T-helper 17 cell (primary cell): ENCODE measurements around the gene UBC. TPM values are rescaled to one million over a fixed set of nuclear protein-coding genes. Genes with fewer than 3 reads are reported as not detected.
"Not testable (repeated sequence)": the region's sequence is repeated elsewhere in the genome, so short reads cannot be mapped to it uniquely, and the experiment has no call there.

ENCODE experiments used
- ATAC-seq: fragments of 150-1000 bp; cut with Tn5 transposase; 2 replicates; pipeline ENCODE4 v1.10.0; 2021; ENCODE audit warnings: mild to moderate bottlenecking, moderate library complexity
- DNase-seq, 3 donors: peaks; one replicate each; pipeline versions ENCODE4 v3.0.0 to v3.0.0-alpha.2; 2020 to 2021
- H3K9me3 ChIP-seq: one replicate; pipeline ENCODE4 v1.7.0; 2013; ENCODE audit warnings: low read length, mild to moderate bottlenecking; ENCODE audit not compliant: control insufficient read depth, poor library complexity, severe bottlenecking
- H3K27ac Mint-ChIP-seq: one replicate; pipeline ENCODE4 v1.8.0; 2022; ENCODE audit warnings: mild to moderate bottlenecking, moderate library complexity, mixed read lengths
- H3K27me3 Mint-ChIP-seq: one replicate; pipeline ENCODE4 v1.8.0; 2022; ENCODE audit warnings: mixed read lengths
- H3K36me3 Mint-ChIP-seq: one replicate; pipeline ENCODE4 v1.8.0; 2022; ENCODE audit warnings: low read depth, mixed read lengths
- H3K4me1 Mint-ChIP-seq: one replicate; pipeline ENCODE4 v1.8.0; 2022; ENCODE audit warnings: mild to moderate bottlenecking, mixed read lengths
- H3K4me3 Mint-ChIP-seq: one replicate; pipeline ENCODE4 v1.8.0; 2022; ENCODE audit warnings: mild to moderate bottlenecking, moderate library complexity, mixed read lengths
- total RNA-seq, 4 donors: library from RNA in 2 of 4; stranded (reverse) in 2 of 4; gene quantifications; one replicate each; pipeline ENCODE4 v1.2.3 and lab custom pipeline; 2022 to 2026

The UBC gene
- total RNA-seq, 2 donors from 2014 or later, result 1,335 to 1,398 TPM

- no peak overlapping the region for H3K4me3 Mint-ChIP-seq
- H3K27me3 Mint-ChIP-seq, result no peaks in the 10 kb centered on the region
- DNase-seq, result no peak
- ATAC-seq, result no peak
- no peaks in the 10 kb centered on the region for H3K4me1 Mint-ChIP-seq
- no peak overlapping the region for H3K27ac Mint-ChIP-seq
- H3K36me3 Mint-ChIP-seq, result peaks cover 11% of the 10 kb centered on the region
- no peaks in the 10 kb centered on the region for H3K9me3 ChIP-seq
Observed at GRCh38 chr12:124946447-124946793, 32.0 kb upstream of the UBC start.

GRCh38 chr12:124941170-124941527 lies 26.7 kb upstream of the UBC start:
- H3K4me3 Mint-ChIP-seq, result no peak overlapping the region
- H3K27ac Mint-ChIP-seq, result no peak overlapping the region
- H3K27me3 Mint-ChIP-seq, result no peaks in the 10 kb centered on the region
- ATAC-seq, result no peak
- DNase-seq, result no peak
- H3K36me3 Mint-ChIP-seq, result peaks cover 7% of the 10 kb centered on the region
- H3K9me3 ChIP-seq, result no peaks in the 10 kb centered on the region
- H3K4me1 Mint-ChIP-seq, result peaks cover 5% of the 10 kb centered on the region

GRCh38 chr12:124940393-124941169 lies 26.1 kb upstream of the UBC start:
- H3K9me3 ChIP-seq, result no peaks in the 10 kb centered on the region
- DNase-seq (peak; percentile 58 to 69 (median 62)), ATAC-seq (peak; percentile 62)
- Mint-ChIP-seq H3K27me3 (no peaks in the 10 kb centered on the region), H3K4me3 (no peak overlapping the region), H3K36me3 (peaks cover 2% of the 10 kb centered on the region), H3K4me1 (peaks cover 5% of the 10 kb centered on the region), H3K27ac (no peak overlapping the region)

GRCh38 chr12:124940143-124940392 lies 25.6 kb upstream of the UBC start:
- Mint-ChIP-seq H3K27ac (no peak overlapping the region), H3K4me3 (no peak overlapping the region)
- ATAC-seq, result peak; percentile 1

GRCh38 chr12:124939421-124940142 lies 25.1 kb upstream of the UBC start:
- peak; percentile 67 to 84 (median 75) for DNase-seq
- ATAC-seq, result peak; percentile 79
- Mint-ChIP-seq H3K4me1 (peaks cover 5% of the 10 kb centered on the region), H3K27me3 (no peaks in the 10 kb centered on the region), H3K27ac (no peak overlapping the region), H3K36me3 (peaks cover 2% of the 10 kb centered on the region), H3K4me3 (no peak overlapping the region)
- H3K9me3 ChIP-seq, result no peaks in the 10 kb centered on the region

More at GRCh38 chr12:124940143-124940392, 25.6 kb upstream of the UBC start:
- H3K4me1 Mint-ChIP-seq, result peaks cover 5% of the 10 kb centered on the region
- H3K9me3 ChIP-seq, result no peaks in the 10 kb centered on the region
- DNase-seq, result no peak
- peaks cover 2% of the 10 kb centered on the region for H3K36me3 Mint-ChIP-seq
- H3K27me3 Mint-ChIP-seq, result no peaks in the 10 kb centered on the region

- ATAC-seq, result peak; percentile 64
- Mint-ChIP-seq H3K27ac (no peak overlapping the region), H3K36me3 (peaks cover 2% of the 10 kb centered on the region)
Observed at GRCh38 chr12:124939079-124939420, 24.6 kb upstream of the UBC start.

GRCh38 chr12:124938587-124938986 lies 24.1 kb upstream of the UBC start:
- H3K27me3 Mint-ChIP-seq, result no peaks in the 10 kb centered on the region
- H3K4me1 Mint-ChIP-seq, result peaks cover 5% of the 10 kb centered on the region
- peaks cover 2% of the 10 kb centered on the region for H3K36me3 Mint-ChIP-seq
- H3K4me3 Mint-ChIP-seq, result no peak overlapping the region
- H3K9me3 ChIP-seq, result no peaks in the 10 kb centered on the region
- ATAC-seq (no peak), DNase-seq (no peak)
- no peak overlapping the region for H3K27ac Mint-ChIP-seq

More at GRCh38 chr12:124939079-124939420, 24.6 kb upstream of the UBC start:
- peaks cover 5% of the 10 kb centered on the region for H3K4me1 Mint-ChIP-seq
- no peak overlapping the region for H3K4me3 Mint-ChIP-seq
- no peaks in the 10 kb centered on the region for H3K27me3 Mint-ChIP-seq
- H3K9me3 ChIP-seq, result no peaks in the 10 kb centered on the region
- peak in 2 of 3 donors; percentile 36 to 50 for DNase-seq

GRCh38 chr12:124938108-124938507 lies 23.7 kb upstream of the UBC start:
- ATAC-seq (no peak), DNase-seq (no peak)
- Mint-ChIP-seq H3K27me3 (no peaks in the 10 kb centered on the region), H3K27ac (no peak overlapping the region), H3K4me3 (no peak overlapping the region), H3K4me1 (peaks cover 5% of the 10 kb centered on the region), H3K36me3 (peaks cover under 1% of the 10 kb centered on the region)
- no peaks in the 10 kb centered on the region for H3K9me3 ChIP-seq

- ATAC-seq, H3K9me3 ChIP-seq, H3K27me3 Mint-ChIP-seq, DNase-seq, H3K36me3 Mint-ChIP-seq, H3K4me3 Mint-ChIP-seq, H3K27ac Mint-ChIP-seq: not testable (repeated sequence)
- peaks cover 20% of the 10 kb centered on the region for H3K4me1 Mint-ChIP-seq
Observed at GRCh38 chr12:124931528-124931927, 17.1 kb upstream of the UBC start.

- Mint-ChIP-seq H3K27me3 (no peaks in the 10 kb centered on the region), H3K27ac (no peak overlapping the region), H3K4me1 (peaks cover 22% of the 10 kb centered on the region), H3K36me3 (peaks cover 3% of the 10 kb centered on the region), H3K4me3 (no peak overlapping the region)
- H3K9me3 ChIP-seq, result no peaks in the 10 kb centered on the region
- ATAC-seq (no peak), DNase-seq (no peak)
Observed at GRCh38 chr12:124930586-124930985, 16.1 kb upstream of the UBC start.

GRCh38 chr12:124929649-124930419 lies 15.4 kb upstream of the UBC start:
- H3K4me3 Mint-ChIP-seq, result no peak overlapping the region
- peaks cover 3% of the 10 kb centered on the region for H3K36me3 Mint-ChIP-seq
- H3K27me3 Mint-ChIP-seq, result no peaks in the 10 kb centered on the region
- no peak overlapping the region for H3K27ac Mint-ChIP-seq
- no peak for ATAC-seq
- H3K4me1 Mint-ChIP-seq, result peaks cover 22% of the 10 kb centered on the region
- no peak for DNase-seq
- no peaks in the 10 kb centered on the region for H3K9me3 ChIP-seq

GRCh38 chr12:124928912-124929530 lies 14.6 kb upstream of the UBC start:
- peak overlapping the region; percentile 87 for H3K4me3 Mint-ChIP-seq
- H3K4me1 Mint-ChIP-seq, result peaks cover 22% of the 10 kb centered on the region
- H3K9me3 ChIP-seq, result no peaks in the 10 kb centered on the region
- DNase-seq, result no peak
- peak overlapping the region; percentile 97 for H3K27ac Mint-ChIP-seq
- H3K36me3 Mint-ChIP-seq, result peaks cover 3% of the 10 kb centered on the region
- no peaks in the 10 kb centered on the region for H3K27me3 Mint-ChIP-seq
- no peak for ATAC-seq
